Mesenchymal stem cell (in vitro differentiated cells and primary cell): ENCODE results near the gene LIMA1.

Experiments used
- DNase-seq: peaks from one replicate; pipeline ENCODE4 v3.0.0-alpha.2; 2013
- H2AFZ ChIP-seq: one replicate; pipeline ENCODE4 v1.6.1; 2013; ENCODE audit warnings: low read depth, mild to moderate bottlenecking, control low read depth, inconsistent platforms, low read length, moderate library complexity
- H2AK5ac ChIP-seq: 2 replicates; pipeline ENCODE4 v1.6.1; 2013; ENCODE audit warnings: low read length, moderate library complexity, mild to moderate bottlenecking, inconsistent platforms; ENCODE audit not compliant: severe bottlenecking
- H2BK120ac ChIP-seq: one replicate; pipeline ENCODE4 v1.6.1; 2013; ENCODE audit warnings: low read depth, mild to moderate bottlenecking, inconsistent platforms, low read length, moderate library complexity
- H2BK12ac ChIP-seq, 2 experiments: one replicate each; pipeline ENCODE4 v1.6.1; 2013; ENCODE audit warnings: inconsistent platforms in 2 of 2, low read length in 2 of 2, mild to moderate bottlenecking in 2 of 2, moderate library complexity in 2 of 2, control low read depth in 1 of 2
- H2BK15ac ChIP-seq: one replicate; pipeline ENCODE4 v1.6.1; 2013; ENCODE audit warnings: mild to moderate bottlenecking, low read depth, inconsistent platforms; ENCODE audit not compliant: poor library complexity, severe bottlenecking
- H2BK5ac ChIP-seq: 2 replicates; pipeline ENCODE4 v1.6.1; 2013; ENCODE audit warnings: low read depth, mild to moderate bottlenecking, low read length, control low read depth, inconsistent platforms; ENCODE audit not compliant: poor library complexity, severe bottlenecking
- H3K14ac ChIP-seq, 2 experiments: one replicate each; pipeline ENCODE4 v1.6.1; 2013; ENCODE audit warnings: inconsistent platforms in 2 of 2, low read length in 2 of 2, control low read depth in 1 of 2, mild to moderate bottlenecking in 1 of 2, moderate library complexity in 1 of 2
- H3K18ac ChIP-seq, 2 experiments: one replicate each; pipeline ENCODE4 v1.6.1; 2013; ENCODE audit warnings: inconsistent platforms in 2 of 2, low read length in 2 of 2, control low read depth in 1 of 2, low read depth in 1 of 2, mild to moderate bottlenecking in 1 of 2
- H3K23ac ChIP-seq, 2 experiments: one replicate each; pipeline ENCODE4 v1.6.1; 2013; ENCODE audit warnings: inconsistent platforms in 2 of 2, low read length in 2 of 2, mild to moderate bottlenecking in 2 of 2, moderate library complexity in 2 of 2, control low read depth in 1 of 2
- H3K27ac ChIP-seq: 2 replicates; pipeline ENCODE4 v1.5.1; 2013; ENCODE audit warnings: mild to moderate bottlenecking, moderate library complexity, low read length, control low read depth, inconsistent platforms; ENCODE audit not compliant: poor library complexity, severe bottlenecking
- H3K27me3 ChIP-seq, 2 experiments: 2 replicates each; pipeline versions ENCODE4 v1.6.1 to v1.7.0; 2013; ENCODE audit warnings: low read length in 2 of 2, mild to moderate bottlenecking in 2 of 2, moderate library complexity in 2 of 2, control low read depth in 1 of 2, inconsistent platforms in 1 of 2; ENCODE audit not compliant: control insufficient read depth in 1 of 2, insufficient read depth in 1 of 2
- H3K36me3 ChIP-seq, 2 experiments: 2 replicates each; pipeline versions ENCODE4 v1.6.1 to v1.7.0; 2013; ENCODE audit warnings: low read length in 2 of 2, control low read depth in 1 of 2, inconsistent platforms in 1 of 2, low read depth in 1 of 2, mild to moderate bottlenecking in 1 of 2; ENCODE audit not compliant: insufficient read depth in 2 of 2, control insufficient read depth in 1 of 2
- H3K4ac ChIP-seq, 2 experiments: one replicate each; pipeline ENCODE4 v1.6.1; 2013; ENCODE audit warnings: inconsistent platforms in 2 of 2, low read length in 2 of 2, mild to moderate bottlenecking in 2 of 2, moderate library complexity in 2 of 2, control low read depth in 1 of 2, low read depth in 1 of 2
- H3K4me1 ChIP-seq: 2 replicates; pipeline ENCODE4 v1.6.1; 2013; ENCODE audit warnings: low read depth, low read length, control low read depth; ENCODE audit not compliant: control insufficient read depth, insufficient read depth
- H3K4me2 ChIP-seq: 2 replicates; pipeline ENCODE4 v1.6.1; 2013; ENCODE audit warnings: low read length, mild to moderate bottlenecking, inconsistent platforms; ENCODE audit not compliant: poor library complexity, severe bottlenecking
- H3K4me3 ChIP-seq, 2 experiments: 2 replicates each; pipeline versions ENCODE4 v1.5.1 to v1.7.0; 2013; ENCODE audit warnings: low read length in 2 of 2, mild to moderate bottlenecking in 2 of 2, control low read depth in 1 of 2, low read depth in 1 of 2; ENCODE audit not compliant: insufficient read depth in 1 of 2
- H3K79me1 ChIP-seq: replicated peaks from 2 replicates; pipeline ENCODE4 v1.6.1; 2013; ENCODE audit warnings: mild to moderate bottlenecking, control low read depth, low read length, inconsistent platforms; ENCODE audit not compliant: poor library complexity, severe bottlenecking
- H3K9ac ChIP-seq: 2 replicates; pipeline ENCODE4 v1.7.0; 2013; ENCODE audit warnings: mild to moderate bottlenecking, low read length, moderate library complexity
- H3K9me3 ChIP-seq: 2 replicates; pipeline ENCODE4 v1.7.0; 2013; ENCODE audit warnings: mild to moderate bottlenecking, low read length; ENCODE audit not compliant: control insufficient read depth
- H4K8ac ChIP-seq: one replicate; pipeline ENCODE4 v1.6.1; 2013; ENCODE audit warnings: inconsistent platforms, mild to moderate bottlenecking, low read length, moderate library complexity
- H4K91ac ChIP-seq: one replicate; pipeline ENCODE4 v1.6.1; 2013; ENCODE audit warnings: mild to moderate bottlenecking, low read length, inconsistent platforms
- WGBS: methylation state at CpG from one replicate; pipeline ENCODE4 v1.1.7; 2013; ENCODE audit warnings: mixed read lengths; 5-methylcytosine and 5-hydroxymethylcytosine counted together

Gene LIMA1

GRCh38 chr12:50297996-50298395, 14.7 kb upstream of the LIMA1 start:
- no peak overlapping the region for H3K4me3 ChIP-seq
- no peak overlapping the region for H3K23ac ChIP-seq
- peaks cover 2 to 8% of the 10 kb centered on the region in 2 experiments for H3K36me3 ChIP-seq
- H3K4me1 ChIP-seq: no peaks in the 10 kb centered on the region
- 100% methylated on average over 1 of the region's 1 CpG for whole genome bisulfite sequencing
- H3K4ac ChIP-seq: no peak overlapping the region
- H3K9me3 ChIP-seq: no peaks in the 10 kb centered on the region
- H2BK120ac ChIP-seq: no peak overlapping the region
- H4K91ac ChIP-seq: no peak overlapping the region
- no peak overlapping the region for H3K4me2 ChIP-seq
- H2BK5ac ChIP-seq: no peak overlapping the region
- H3K27ac ChIP-seq: no peak overlapping the region
- no peaks in the 10 kb centered on the region for H3K27me3 ChIP-seq
- H3K9ac ChIP-seq: no peak overlapping the region
- H3K79me1 ChIP-seq: no peaks in the 10 kb centered on the region
- H2AK5ac ChIP-seq: no peak overlapping the region
- H3K14ac ChIP-seq: no peak overlapping the region
- H2BK12ac ChIP-seq: no peak overlapping the region
- no peak overlapping the region for H4K8ac ChIP-seq
- H3K18ac ChIP-seq: no peak overlapping the region
- no peak overlapping the region for H2BK15ac ChIP-seq
- no peak for DNase-seq
- no peak overlapping the region for H2AFZ ChIP-seq

- no peak overlapping the region for H3K4me2 ChIP-seq
Measured at GRCh38 chr12:50297027-50297426, 13.7 kb upstream of the LIMA1 start.

GRCh38 chr12:50296554-50296953, 13.2 kb upstream of the LIMA1 start:
- 99% methylated on average over 2 of the region's 6 CpGs for WGBS

More at GRCh38 chr12:50297027-50297426, 13.7 kb upstream of the LIMA1 start:
- no peaks in the 10 kb centered on the region for H3K4me1 ChIP-seq
- no peak overlapping the region for H2BK120ac ChIP-seq
- H3K27me3 ChIP-seq: no peaks in the 10 kb centered on the region
- peaks cover 2 to 8% of the 10 kb centered on the region in 2 experiments for H3K36me3 ChIP-seq
- H2AK5ac ChIP-seq: no peak overlapping the region
- no peak overlapping the region for H2AFZ ChIP-seq
- H3K9me3 ChIP-seq: no peaks in the 10 kb centered on the region
- H2BK12ac ChIP-seq: no peak overlapping the region
- no peak overlapping the region for H2BK15ac ChIP-seq
- H3K18ac ChIP-seq: no peak overlapping the region
- DNase-seq: no peak
- H3K9ac ChIP-seq: peak overlapping the region; percentile 21
- H3K14ac ChIP-seq: no peak overlapping the region
- no peaks in the 10 kb centered on the region for H3K79me1 ChIP-seq
- no peak overlapping the region for H3K4ac ChIP-seq
- H3K27ac ChIP-seq: no peak overlapping the region
- H4K91ac ChIP-seq: no peak overlapping the region
- H3K23ac ChIP-seq: no peak overlapping the region
- no peak overlapping the region for H2BK5ac ChIP-seq
- H4K8ac ChIP-seq: no peak overlapping the region
- WGBS: 100% methylated on average over 1 of the region's 3 CpGs
- H3K4me3 ChIP-seq: no peak overlapping the region

GRCh38 chr12:50291377-50291776, 8.1 kb upstream of the LIMA1 start:
- no CpG with 5 or more reads among the region's 1 CpG for WGBS
- Histone ChIP-seq H3K27ac (no peak overlapping the region), H3K79me1 (no peaks in the 10 kb centered on the region), H2BK5ac (no peak overlapping the region), H2BK15ac (no peak overlapping the region), H3K9me3 (peaks cover 4% of the 10 kb centered on the region), H2BK120ac (no peak overlapping the region), H3K18ac (no peak overlapping the region), H3K9ac (no peak overlapping the region), H2BK12ac (no peak overlapping the region), H2AFZ (no peak overlapping the region), H4K91ac (no peak overlapping the region), H4K8ac (no peak overlapping the region), H3K23ac (no peak overlapping the region), H3K36me3 (peaks cover 2 to 8% of the 10 kb centered on the region in 2 experiments), H3K4me1 (no peaks in the 10 kb centered on the region), H2AK5ac (no peak overlapping the region), H3K4ac (no peak overlapping the region), H3K14ac (no peak overlapping the region), H3K4me2 (no peak overlapping the region), H3K4me3 (no peak overlapping the region), H3K27me3 (no peaks in the 10 kb centered on the region)
- no peak for DNase-seq

More at GRCh38 chr12:50296554-50296953, 13.2 kb upstream of the LIMA1 start:
- Histone ChIP-seq H3K4me3 (no peak overlapping the region), H3K79me1 (no peaks in the 10 kb centered on the region), H2AK5ac (no peak overlapping the region), H4K91ac (no peak overlapping the region), H2BK15ac (no peak overlapping the region), H3K4me1 (no peaks in the 10 kb centered on the region), H4K8ac (no peak overlapping the region), H2BK5ac (no peak overlapping the region), H2BK120ac (no peak overlapping the region), H2BK12ac (no peak overlapping the region), H3K4me2 (no peak overlapping the region), H3K9me3 (no peaks in the 10 kb centered on the region), H2AFZ (no peak overlapping the region), H3K23ac (no peak overlapping the region), H3K18ac (no peak overlapping the region), H3K4ac (no peak overlapping the region), H3K9ac (peak overlapping the region; percentile 21), H3K36me3 (peaks cover 2 to 8% of the 10 kb centered on the region in 2 experiments), H3K27ac (no peak overlapping the region), H3K27me3 (no peaks in the 10 kb centered on the region), H3K14ac (no peak overlapping the region)
- no peak for DNase-seq
